Memory B cell (primary cell): ENCODE results near the gene TTC13.
A peak's percentile ranks its signal among the peaks of the same experiment; 100 is the strongest.

Experiments
- ATAC-seq: fragments of 150-1000 bp; cut with Tn5 transposase; 2 replicates; pipeline ENCODE4 v1.10.0; 2021; ENCODE audit warnings: low read depth, mild to moderate bottlenecking, moderate library complexity
- DNase-seq, 2 donors: peaks; one replicate each; pipeline ENCODE4 v3.0.0; 2022; ENCODE audit warnings: low spot score in 2 of 2
- H3K27ac Mint-ChIP-seq: one replicate; pipeline ENCODE4 v1.8.0; 2022; ENCODE audit warnings: mild to moderate bottlenecking, moderate library complexity, mixed read lengths
- H3K27me3 Mint-ChIP-seq: one replicate; pipeline ENCODE4 v1.8.0; 2022; ENCODE audit warnings: mixed read lengths
- H3K36me3 Mint-ChIP-seq: one replicate; pipeline ENCODE4 v1.8.0; 2022; ENCODE audit warnings: mild to moderate bottlenecking, mixed read lengths
- H3K4me1 Mint-ChIP-seq: one replicate; pipeline ENCODE4 v1.8.0; 2022; ENCODE audit warnings: mixed read lengths
- H3K4me3 Mint-ChIP-seq: one replicate; pipeline ENCODE4 v1.8.0; 2022; ENCODE audit warnings: mild to moderate bottlenecking, moderate library complexity, mixed read lengths
- H3K9me3 Mint-ChIP-seq: one replicate; pipeline ENCODE4 v1.8.0; 2022; ENCODE audit warnings: mixed read lengths

TTC13 gene

GRCh38 chr1:230877146-230877923 is 101.3 kb downstream of the TTC13 start:
- Mint-ChIP-seq H3K27ac (no peak overlapping the region), H3K27me3 (peaks cover 29% of the 10 kb centered on the region), H3K9me3 (no peaks in the 10 kb centered on the region), H3K36me3 (no peaks in the 10 kb centered on the region), H3K4me1 (no peaks in the 10 kb centered on the region), H3K4me3 (no peak overlapping the region)
- ATAC-seq (no peak), DNase-seq (no peak)

GRCh38 chr1:230876660-230877059 is 102.0 kb downstream of the TTC13 start:
- H3K4me1 Mint-ChIP-seq, result no peaks in the 10 kb centered on the region

GRCh38 chr1:230875370-230875769 is 103.3 kb downstream of the TTC13 start:
- Mint-ChIP-seq H3K4me3 (no peak overlapping the region), H3K36me3 (no peaks in the 10 kb centered on the region), H3K27me3 (peaks cover 20% of the 10 kb centered on the region), H3K9me3 (no peaks in the 10 kb centered on the region), H3K4me1 (no peaks in the 10 kb centered on the region), H3K27ac (no peak overlapping the region)
- DNase-seq (no peak), ATAC-seq (no peak)

More at GRCh38 chr1:230876660-230877059, 102.0 kb downstream of the TTC13 start:
- no peaks in the 10 kb centered on the region for H3K36me3 Mint-ChIP-seq
- H3K9me3 Mint-ChIP-seq, result no peaks in the 10 kb centered on the region
- no peak overlapping the region for H3K27ac Mint-ChIP-seq
- DNase-seq (no peak), ATAC-seq (no peak)
- peaks cover 29% of the 10 kb centered on the region for H3K27me3 Mint-ChIP-seq
- no peak overlapping the region for H3K4me3 Mint-ChIP-seq

GRCh38 chr1:230870916-230871315 is 107.7 kb downstream of the TTC13 start:
- Mint-ChIP-seq H3K9me3 (no peaks in the 10 kb centered on the region), H3K4me1 (peaks cover 11% of the 10 kb centered on the region), H3K27ac (no peak overlapping the region), H3K36me3 (no peaks in the 10 kb centered on the region), H3K27me3 (peaks cover 9% of the 10 kb centered on the region), H3K4me3 (no peak overlapping the region)
- no peak for DNase-seq
- no peak for ATAC-seq

- no peaks in the 10 kb centered on the region for H3K9me3 Mint-ChIP-seq
- peaks cover 11% of the 10 kb centered on the region for H3K4me1 Mint-ChIP-seq
- H3K27ac Mint-ChIP-seq, result no peak overlapping the region
- no peaks in the 10 kb centered on the region for H3K36me3 Mint-ChIP-seq
- H3K27me3 Mint-ChIP-seq, result peaks cover 9% of the 10 kb centered on the region
- no peak for DNase-seq
- peak overlapping the region; percentile 34 for H3K4me3 Mint-ChIP-seq
- no peak for ATAC-seq
These were observed 109.2 kb downstream of the TTC13 start for GRCh38 chr1:230869500-230869899.

- Mint-ChIP-seq H3K4me3 (peak overlapping the region; percentile 91), H3K27me3 (peaks cover 5% of the 10 kb centered on the region), H3K4me1 (peaks cover 11% of the 10 kb centered on the region), H3K36me3 (no peaks in the 10 kb centered on the region), H3K9me3 (no peaks in the 10 kb centered on the region), H3K27ac (peak overlapping the region; percentile 69)
- DNase-seq, result no peak
- ATAC-seq, result peak; percentile 32
These were observed 109.8 kb downstream of the TTC13 start for GRCh38 chr1:230868736-230869385.

GRCh38 chr1:230867903-230868735 is 110.5 kb downstream of the TTC13 start, which contains the start of gene C1orf198:
Gene C1orf198, minus strand, starts transcription at chr1:230868521. Its CDS starts 9 bp downstream, at chr1:230868512.
- H3K9me3 Mint-ChIP-seq, result no peaks in the 10 kb centered on the region
- H3K36me3 Mint-ChIP-seq, result no peaks in the 10 kb centered on the region
- ATAC-seq (peak; percentile 88), DNase-seq (peak; percentile 65 to 72)
- H3K27me3 Mint-ChIP-seq, result peaks cover 5% of the 10 kb centered on the region
- peak within 1 kb of the TSS; percentile 69 for H3K27ac Mint-ChIP-seq
- H3K4me3 Mint-ChIP-seq, result peak within 1 kb of the TSS; percentile 91
- H3K4me1 Mint-ChIP-seq, result peaks cover 16% of the 10 kb centered on the region

GRCh38 chr1:230867101-230867902 is 111.4 kb downstream of the TTC13 start:
- Mint-ChIP-seq H3K27ac (no peak overlapping the region), H3K9me3 (no peaks in the 10 kb centered on the region), H3K27me3 (peaks cover 5% of the 10 kb centered on the region), H3K4me3 (peak overlapping the region; percentile 88), H3K4me1 (peaks cover 17% of the 10 kb centered on the region), H3K36me3 (no peaks in the 10 kb centered on the region)
- ATAC-seq, result no peak
- no peak for DNase-seq

- peaks cover 17% of the 10 kb centered on the region for H3K4me1 Mint-ChIP-seq
- H3K4me3 Mint-ChIP-seq, result no peak overlapping the region
- ATAC-seq (no peak), DNase-seq (no peak)
- peaks cover under 1% of the 10 kb centered on the region for H3K27me3 Mint-ChIP-seq
- no peaks in the 10 kb centered on the region for H3K9me3 Mint-ChIP-seq
- H3K27ac Mint-ChIP-seq, result no peak overlapping the region
- H3K36me3 Mint-ChIP-seq, result no peaks in the 10 kb centered on the region
These were observed 112.2 kb downstream of the TTC13 start for GRCh38 chr1:230866171-230867070.

GRCh38 chr1:230865062-230865817 is 113.4 kb downstream of the TTC13 start:
- ATAC-seq, result no peak

GRCh38 chr1:230864441-230864840 is 114.2 kb downstream of the TTC13 start:
- ATAC-seq (no peak), DNase-seq (no peak)
- Mint-ChIP-seq H3K9me3 (no peaks in the 10 kb centered on the region), H3K36me3 (no peaks in the 10 kb centered on the region), H3K4me1 (peaks cover 17% of the 10 kb centered on the region), H3K27me3 (no peaks in the 10 kb centered on the region), H3K4me3 (no peak overlapping the region), H3K27ac (no peak overlapping the region)

More at GRCh38 chr1:230865062-230865817, 113.4 kb downstream of the TTC13 start:
- Mint-ChIP-seq H3K27me3 (no peaks in the 10 kb centered on the region), H3K4me3 (no peak overlapping the region), H3K36me3 (no peaks in the 10 kb centered on the region), H3K9me3 (no peaks in the 10 kb centered on the region), H3K4me1 (peaks cover 17% of the 10 kb centered on the region), H3K27ac (no peak overlapping the region)
- DNase-seq, result no peak

GRCh38 chr1:230863449-230863848 is 115.2 kb downstream of the TTC13 start:
- peaks cover 14% of the 10 kb centered on the region for H3K4me1 Mint-ChIP-seq
- DNase-seq, result no peak
- no peak overlapping the region for H3K27ac Mint-ChIP-seq

More at GRCh38 chr1:230863449-230863848, 115.2 kb downstream of the TTC13 start:
- H3K36me3 Mint-ChIP-seq, result no peaks in the 10 kb centered on the region
- H3K27me3 Mint-ChIP-seq, result no peaks in the 10 kb centered on the region
- no peak overlapping the region for H3K4me3 Mint-ChIP-seq
- ATAC-seq, result peak; percentile 17
- no peaks in the 10 kb centered on the region for H3K9me3 Mint-ChIP-seq
